ENCODE data around the gene ADM2. TPM values are rescaled to one million over a fixed set of nuclear protein-coding genes. Genes with fewer than 3 reads are reported as not detected.
A peak's percentile ranks its signal among the peaks of the same experiment; 100 is the strongest.

Gene ADM2
- total RNA-seq, 6 experiments from 2014 or later: 0.91 to 3.4 (median 1.2) TPM

GRCh38 chr22:50522806-50523438 lies 41.6 kb downstream of the ADM2 start:
- Mint-ChIP-seq H3K27me3 (ENCODE audit: insufficient read depth) (peaks cover 2% of the 10 kb centered on the region; the same call in 1 of the 2 replicates), H3K36me3 (ENCODE audit: low read depth) (peaks cover 14% of the 10 kb centered on the region), H3K4me1 (ENCODE audit: low read depth) (peaks cover 19% of the 10 kb centered on the region), H3K9me3 (no peaks in the 10 kb centered on the region), H3K27ac (no peak overlapping the region; the same call in 1 of the 2 replicates), H3K4me3 (0 out of 2 replicates have a peak overlapping the region, but pooled peaks have one; percentile 26)
- no peak for TF ChIP-seq CTCF (IDR thresholded peaks at IDR 0.05)
- DNase-seq: no peak

- Mint-ChIP-seq H3K36me3 (ENCODE audit: low read depth) (peaks cover 14% of the 10 kb centered on the region), H3K27ac (no peak overlapping the region; the same call in 1 of the 2 replicates), H3K4me3 (0 out of 2 replicates have a peak overlapping the region, but pooled peaks have one; percentile 26), H3K27me3 (ENCODE audit: insufficient read depth) (peaks cover 2% of the 10 kb centered on the region; the same call in 1 of the 2 replicates), H3K4me1 (ENCODE audit: low read depth) (peaks cover 19% of the 10 kb centered on the region), H3K9me3 (no peaks in the 10 kb centered on the region)
- TF ChIP-seq CTCF (IDR thresholded peaks at IDR 0.05): no peak
- DNase-seq: no peak
These were observed 42.1 kb downstream of the ADM2 start for GRCh38 chr22:50523458-50523805.

DNA sequence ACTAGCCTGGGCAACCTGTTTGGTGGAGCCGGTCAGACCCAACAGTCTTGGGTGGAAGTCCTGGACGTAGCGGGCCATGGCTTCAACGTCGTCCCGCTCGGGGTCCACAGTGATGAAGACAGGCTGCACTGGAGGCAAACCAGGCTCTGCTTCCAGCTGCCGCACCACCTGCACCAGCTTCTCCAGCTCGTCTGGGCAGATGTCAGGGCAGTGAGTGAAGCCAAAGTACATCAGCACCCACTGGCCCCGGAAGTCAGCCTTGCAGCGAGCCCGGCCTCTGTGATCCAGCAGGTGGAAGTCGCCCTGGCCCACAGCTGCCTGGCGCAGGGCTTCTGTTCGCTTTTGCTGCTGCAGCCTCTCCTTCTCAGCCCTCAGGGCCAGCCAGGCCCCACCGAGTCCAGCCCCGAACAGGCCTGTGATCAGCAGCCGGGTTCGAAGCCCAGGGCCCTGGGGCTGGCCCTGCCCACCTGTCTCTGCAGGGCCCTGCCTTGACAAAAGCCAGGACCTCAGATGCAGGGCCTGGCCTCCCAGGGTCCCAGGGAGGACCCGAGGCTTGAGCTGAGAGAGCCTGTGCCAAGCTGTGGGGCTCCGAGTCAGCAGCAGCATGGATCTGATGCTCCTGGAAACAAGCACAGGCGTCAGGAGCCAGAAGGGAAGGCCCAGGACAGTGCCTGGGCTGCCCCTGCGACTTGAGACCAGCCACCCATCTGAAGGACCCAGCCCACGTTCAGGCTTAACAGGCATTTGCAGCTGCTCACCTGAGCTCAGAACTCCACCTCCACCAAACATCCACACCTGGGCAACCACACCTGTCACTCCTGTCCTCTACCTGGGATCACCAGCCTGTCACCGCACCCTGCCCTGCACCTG lies 42.7 kb downstream of the ADM2 start:
- Mint-ChIP-seq H3K4me1 (ENCODE audit: low read depth) (peaks cover 19% of the 10 kb centered on the region), H3K9me3 (no peaks in the 10 kb centered on the region), H3K36me3 (ENCODE audit: low read depth) (peaks cover 14% of the 10 kb centered on the region), H3K27me3 (ENCODE audit: insufficient read depth) (peaks cover 5% of the 10 kb centered on the region), H3K4me3 (peak overlapping the region; percentile 94), H3K27ac (peak overlapping the region; percentile 74)
- DNase-seq: no peak
- no peak for TF ChIP-seq CTCF (IDR thresholded peaks at IDR 0.05)

GRCh38 chr22:50524676-50525103 lies 43.3 kb downstream of the ADM2 start:
- no peak for TF ChIP-seq CTCF (IDR thresholded peaks at IDR 0.05)
- no peaks in the 10 kb centered on the region for H3K9me3 Mint-ChIP-seq
- no peak for DNase-seq
- H3K27ac Mint-ChIP-seq: peak overlapping the region; percentile 74
- peaks cover 19% of the 10 kb centered on the region for H3K4me1 Mint-ChIP-seq (ENCODE audit: low read depth)
- H3K36me3 Mint-ChIP-seq (ENCODE audit: low read depth): peaks cover 10% of the 10 kb centered on the region
- peak overlapping the region; percentile 94 for H3K4me3 Mint-ChIP-seq
- H3K27me3 Mint-ChIP-seq (ENCODE audit: insufficient read depth): peaks cover 5% of the 10 kb centered on the region

GRCh38 chr22:50525104-50525857 lies 43.9 kb downstream of the ADM2 start, which contains the start of gene SCO2:
Gene SCO2, minus strand, starts transcription at chr22:50525598. Its CDS starts 1,187 bp downstream, at chr22:50524411.
- H3K27ac Mint-ChIP-seq: peak within 1 kb of the TSS; percentile 74
- TF ChIP-seq CTCF (IDR thresholded peaks at IDR 0.05): peak; percentile 61
- H3K9me3 Mint-ChIP-seq: no peaks in the 10 kb centered on the region
- H3K4me3 Mint-ChIP-seq: peak within 1 kb of the TSS; percentile 94
- H3K27me3 Mint-ChIP-seq (ENCODE audit: insufficient read depth): peaks cover 5% of the 10 kb centered on the region
- H3K36me3 Mint-ChIP-seq (ENCODE audit: low read depth): peaks cover 7% of the 10 kb centered on the region
- peak; percentile 94 for DNase-seq
- H3K4me1 Mint-ChIP-seq (ENCODE audit: low read depth): peaks cover 19% of the 10 kb centered on the region
